Astrocyte of the spinal cord (primary cell): ENCODE data around the gene ZMYM5.
"Not testable (repeated sequence)": the region's sequence is repeated elsewhere in the genome, so short reads cannot be mapped to it uniquely, and the experiment has no call there.

Experiments used
- DNase-seq: peaks from one replicate; pipeline ENCODE4 v3.0.0; 2011; ENCODE audit warnings: low read depth, low spot score
- H3K4me3 ChIP-seq: 2 replicates; pipeline ENCODE4 v1.5.1; 2011; ENCODE audit warnings: low read depth, mild to moderate bottlenecking, low read length, moderate library complexity
- CTCF ChIP-seq: IDR thresholded peaks from 2 replicates; pipeline ENCODE4 v1.5.1; 2012; ENCODE audit warnings: low read depth, mild to moderate bottlenecking, low read length, inconsistent platforms
- in situ Hi-C: cut with HindIII; loops from 2 replicates; pipeline ENCODE4 v1.10.0; 2017; ENCODE audit warnings: low sequenced_read_pairs

Gene ZMYM5

GRCh38 chr13:19863323-19864023 lies at the start of gene ZMYM5:
Gene ZMYM5, minus strand, starts transcription at chr13:19863649. Its CDS starts 11,469 bp downstream, at chr13:19852180.
- DNase-seq: peak; percentile 100
- H3K4me3 ChIP-seq: peak within 1 kb of the TSS; percentile 77
- TF ChIP-seq CTCF: no peak
- in situ Hi-C loops: no loop called here

GRCh38 chr13:19910336-19911072 lies 47.1 kb upstream of the ZMYM5 start:
- peak; percentile 9 for DNase-seq
- H3K4me3 ChIP-seq: no peak overlapping the region
- in situ Hi-C loops: no loop called here
- TF ChIP-seq CTCF: no peak

- no peak for DNase-seq
- TF ChIP-seq CTCF: no peak
- in situ Hi-C loops: no loop called here
- no peak overlapping the region for H3K4me3 ChIP-seq
Measured at GRCh38 chr13:19908350-19908986, 45.0 kb upstream of the ZMYM5 start.

GRCh38 chr13:19905487-19906195 lies 42.2 kb upstream of the ZMYM5 start:
- H3K4me3 ChIP-seq, in situ Hi-C loops, DNase-seq: not testable (repeated sequence)

- no peak for DNase-seq
- no peak for TF ChIP-seq CTCF
- no peak overlapping the region for H3K4me3 ChIP-seq
- in situ Hi-C loops: no loop called here
Measured at GRCh38 chr13:19890030-19890429, 26.6 kb upstream of the ZMYM5 start.

GRCh38 chr13:19888799-19889198 lies 25.4 kb upstream of the ZMYM5 start:
- in situ Hi-C loops: no loop called here
- H3K4me3 ChIP-seq: no peak overlapping the region
- peak; percentile 29 for TF ChIP-seq CTCF
- DNase-seq: peak; percentile 38
